Lower leg skin (tissue), 3 donors: ENCODE measurements around the gene GPN1.

ENCODE experiments used
- CTCF ChIP-seq, 3 donors: fragments of 450-650 bp; IDR thresholded peaks; one replicate each; pipeline ENCODE4 v1.5.1; 2016; ENCODE audit warnings: antibody characterized with exemption in 3 of 3, mild to moderate bottlenecking in 3 of 3, moderate library complexity in 2 of 3
- POLR2A ChIP-seq, 2 donors: fragments of 450-650 bp; IDR thresholded peaks; one replicate each; pipeline ENCODE4 v1.6.1; 2016 to 2017; ENCODE audit warnings: antibody characterized with exemption in 2 of 2, mild to moderate bottlenecking in 1 of 2, moderate library complexity in 1 of 2

GRCh38 chr2:27663285-27664153, 34.7 kb downstream of the GPN1 start, which contains the start of the genes SLC4A1AP and SUPT7L:
- TF ChIP-seq CTCF (IDR thresholded peaks at IDR 0.05): peak in 1 of 3 donors; percentile 74
- TF ChIP-seq POLR2A (IDR thresholded peaks at IDR 0.05): no peak
